GM18867 (cell line): ENCODE results near the gene CLDN15.
"Not testable (repeated sequence)": the region's sequence is repeated elsewhere in the genome, so short reads cannot be mapped to it uniquely, and the experiment has no call there.

Source experiments
- ATAC-seq: cut with Tn5 transposase; IDR thresholded peaks from one replicate; pipeline ENCODE4 v1.9.1; 2021; ENCODE audit warnings: mild to moderate bottlenecking, moderate library complexity; ENCODE audit not compliant: unreplicated experiment

The CLDN15 gene

GRCh38 chr7:101200862-101201599 is 36.6 kb downstream of the CLDN15 start, which contains the start of gene MOGAT3:
MOGAT3 (minus strand) TSS chr7:101201036; CDS start chr7:101200854, 182 bp downstream.
- ATAC-seq = no peak

DNA sequence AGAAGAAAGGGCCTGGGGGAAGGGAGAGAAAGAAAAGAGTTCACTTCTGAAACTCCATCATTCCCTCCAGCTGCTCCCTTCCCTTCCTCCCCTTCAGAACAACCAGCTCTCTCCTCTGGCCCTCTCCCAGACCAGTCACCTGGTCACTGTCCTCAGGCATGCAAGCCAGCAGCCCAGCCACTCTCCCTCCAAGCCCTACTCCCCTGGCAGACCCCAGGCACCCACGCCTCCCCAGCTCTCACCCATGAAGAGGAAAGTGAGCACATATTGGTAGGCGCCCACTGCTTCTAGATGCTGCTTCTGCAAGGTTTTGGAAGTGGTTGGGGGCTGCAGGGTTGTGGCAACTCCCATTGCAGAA is 37.1 kb downstream of the CLDN15 start:
- ATAC-seq = no peak

DNA sequence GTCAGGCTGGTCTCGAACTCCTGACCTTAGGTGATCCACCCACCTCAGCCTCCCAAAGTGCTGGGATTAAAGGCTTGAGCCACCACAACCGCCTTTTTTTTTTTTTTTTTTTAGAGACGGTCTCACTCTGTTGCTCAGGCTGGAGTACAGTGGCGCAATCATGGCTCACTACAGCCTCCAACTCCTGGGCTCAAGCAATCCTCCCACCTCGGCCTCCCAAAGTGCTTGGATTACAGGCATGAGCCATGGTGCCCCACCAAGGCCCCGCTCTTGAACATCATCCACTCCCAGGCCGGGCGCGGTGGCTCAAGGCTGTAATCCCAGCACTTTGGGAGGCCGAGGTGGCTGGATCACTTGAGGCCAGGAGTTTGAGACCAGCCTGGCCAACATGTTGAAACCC is 38.1 kb downstream of the CLDN15 start:
- not testable (repeated sequence) for ATAC-seq

DNA sequence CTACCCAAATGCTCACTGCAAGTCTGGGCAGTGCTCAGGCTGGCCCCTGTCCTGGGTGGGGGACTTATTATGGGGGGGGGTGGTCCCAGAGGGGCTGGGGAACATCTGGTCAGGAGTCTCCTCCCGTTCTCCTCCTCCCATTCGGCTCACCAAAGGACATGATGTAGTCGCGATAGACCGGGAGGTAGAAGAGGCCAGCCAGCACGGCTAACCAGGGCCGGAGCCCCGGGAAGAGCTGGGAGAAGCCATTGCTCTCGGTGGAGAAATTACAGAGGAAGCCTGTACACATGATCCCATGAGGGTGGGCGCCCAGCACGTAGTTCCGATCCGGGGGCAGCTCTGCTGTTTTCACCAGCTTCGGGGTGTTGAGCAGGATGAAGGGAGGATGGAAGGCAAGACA is 39.1 kb downstream of the CLDN15 start:
- no peak for ATAC-seq

DNA sequence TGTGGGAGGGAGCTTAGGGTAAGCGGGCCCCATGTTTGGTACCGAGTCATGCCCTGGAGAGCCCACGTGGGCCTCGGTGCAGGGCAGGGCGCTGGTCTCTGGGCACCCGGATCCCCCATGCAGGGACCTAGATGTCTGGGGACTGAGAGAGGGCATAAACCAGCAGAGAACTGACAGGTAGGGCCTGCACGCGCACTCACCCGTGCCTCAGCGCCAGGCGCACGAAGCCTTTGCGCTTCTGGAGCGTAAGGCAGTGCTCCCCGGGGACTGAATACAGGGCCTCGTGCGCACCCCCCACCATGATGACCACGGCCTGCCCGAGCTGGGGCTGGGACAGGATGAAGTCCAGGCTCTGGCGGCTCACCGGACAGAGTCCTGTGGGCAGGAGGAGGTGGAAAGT is 39.6 kb downstream of the CLDN15 start:
- no peak for ATAC-seq

- ATAC-seq = no peak
Measured at GRCh38 chr7:101195884-101196283, 41.7 kb downstream of the CLDN15 start.

GRCh38 chr7:101189109-101189508 is 48.5 kb downstream of the CLDN15 start:
- no peak for ATAC-seq

DNA sequence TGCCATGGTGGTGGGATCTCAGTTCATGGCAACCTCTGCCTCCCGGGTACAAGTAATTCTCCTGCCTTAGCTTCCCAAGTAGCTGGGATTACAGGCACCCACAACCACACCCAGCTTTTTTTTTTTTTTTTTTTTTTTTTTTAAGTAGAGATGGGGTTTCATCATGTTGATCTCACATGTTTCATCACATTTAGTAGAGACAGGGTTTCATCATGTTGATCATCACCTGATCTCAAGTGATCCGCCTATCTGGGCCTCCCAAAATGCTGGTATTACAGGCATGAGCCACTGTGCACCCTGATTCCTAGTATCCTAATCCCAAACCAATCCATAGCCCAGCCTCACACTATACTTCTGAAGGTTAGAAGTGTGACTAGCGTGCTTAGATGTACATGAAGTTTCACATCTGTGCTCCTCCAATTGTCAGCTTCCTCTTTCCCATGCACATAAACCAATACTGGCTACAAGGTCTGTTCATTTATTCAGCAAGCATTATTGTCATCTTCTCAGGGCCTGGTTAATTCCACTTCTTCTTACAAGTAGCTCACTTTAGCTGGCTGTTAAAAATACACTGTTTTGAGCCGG is 50.7 kb downstream of the CLDN15 start:
- ATAC-seq = no peak

DNA sequence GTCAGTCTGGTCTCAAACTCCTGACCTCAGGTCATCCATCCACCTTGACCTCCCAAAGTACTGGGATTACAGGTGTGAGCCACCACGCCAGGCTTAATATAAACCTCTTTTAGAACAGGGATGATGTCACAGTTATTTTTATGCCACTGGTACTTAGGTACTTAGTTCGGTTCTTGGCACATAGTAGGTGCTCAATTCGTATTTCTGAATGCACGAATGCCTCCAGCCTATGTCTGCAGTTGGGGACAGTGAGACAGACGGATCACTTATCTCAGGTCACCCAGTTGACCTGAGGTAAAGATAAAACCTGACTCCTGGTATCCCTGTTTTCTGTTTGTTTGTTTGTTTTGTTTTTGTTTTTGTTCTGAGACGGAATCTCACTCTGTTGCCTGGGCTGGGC is 51.4 kb downstream of the CLDN15 start:
- ATAC-seq = no peak

DNA sequence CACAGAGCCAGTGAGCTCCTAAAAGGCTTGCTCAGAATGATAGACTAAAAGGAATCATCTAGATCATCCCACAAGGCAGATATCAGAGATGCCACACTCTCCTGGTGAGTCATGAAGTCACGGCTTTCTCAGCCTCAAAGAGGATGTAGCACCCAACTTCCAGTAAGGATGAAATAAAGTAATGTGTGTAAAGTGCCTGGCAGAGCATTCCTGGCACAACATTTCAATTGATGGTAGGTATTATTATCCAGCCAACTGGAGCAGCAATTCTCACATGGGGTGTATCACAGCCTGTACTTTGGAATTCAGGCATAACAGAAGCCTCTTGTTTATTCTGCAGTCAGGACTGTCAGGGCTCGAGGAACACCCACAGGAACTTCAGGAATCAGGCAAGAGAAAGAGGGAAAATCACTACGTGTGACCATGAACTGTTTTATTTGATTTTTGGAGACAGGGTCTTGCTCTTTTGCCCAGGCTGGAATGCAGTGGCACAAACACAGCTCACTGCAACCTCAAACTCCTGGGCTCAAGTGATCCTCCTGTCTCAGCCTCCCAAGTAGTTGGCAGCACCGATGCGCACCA is 52.3 kb downstream of the CLDN15 start:
- ATAC-seq = no peak
